ENCODE data around the gene CNTFR.

CNTFR gene

GRCh38 chr9:34522971-34523797 is 66.3 kb downstream of the CNTFR start, which contains the start of gene ENHO:
ENHO (minus strand) TSS chr9:34522990; CDS start chr9:34521695, 1,295 bp downstream.
- TF ChIP-seq CTCF (IDR thresholded peaks at IDR 0.05; ENCODE audit: control insufficient read depth, extremely low read depth, insufficient read depth) = no peak
- no peak for DNase-seq (ENCODE audit: low read depth)
- H3K4me3 ChIP-seq (ENCODE audit: low read depth, low read length) = peak within 1 kb of the TSS; percentile 46

DNA sequence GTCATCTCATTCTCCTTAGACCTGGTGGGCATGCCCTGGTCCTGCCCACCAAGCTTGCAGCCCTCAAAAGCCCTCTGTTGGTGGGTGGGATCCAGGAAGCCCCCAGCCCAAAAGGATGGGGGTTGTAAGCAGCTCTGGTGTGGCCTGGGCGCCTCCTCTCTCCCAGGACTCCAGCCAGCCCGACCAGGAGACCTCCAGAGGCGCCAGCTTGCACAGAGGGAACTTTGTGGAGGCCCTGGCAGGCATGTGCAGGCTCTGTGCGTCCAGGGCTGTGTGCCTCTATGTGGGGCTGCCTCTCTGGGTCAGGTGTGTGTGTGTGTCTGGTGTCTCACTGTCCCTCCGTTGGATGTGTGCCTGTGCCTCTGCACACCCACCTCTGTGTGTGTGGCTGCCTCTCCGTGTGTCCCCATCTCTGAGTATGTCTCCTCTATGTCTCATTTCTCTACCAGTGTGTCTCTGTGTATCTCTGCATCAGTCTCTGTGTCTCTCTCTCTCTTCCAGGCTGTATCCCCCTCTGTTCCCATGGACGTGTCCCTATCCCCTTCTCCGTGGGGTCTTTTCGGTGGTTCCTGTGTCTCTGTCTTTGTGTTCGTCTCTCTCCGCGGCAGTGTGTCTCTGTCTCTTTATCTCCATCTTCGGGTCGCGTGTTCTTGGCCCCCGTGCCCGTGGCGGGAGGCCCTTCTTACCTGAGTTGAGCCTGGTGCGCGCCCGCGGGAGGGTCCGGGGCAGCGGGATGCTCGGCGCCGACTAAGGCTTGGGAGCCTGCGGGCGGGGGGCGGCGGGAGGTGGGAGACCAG is 67.2 kb downstream of the CNTFR start:
- H3K4me3 ChIP-seq (ENCODE audit: low read depth, low read length) = peak overlapping the region; percentile 46
- DNase-seq (ENCODE audit: low read depth) = no peak
- TF ChIP-seq CTCF (IDR thresholded peaks at IDR 0.05; ENCODE audit: control insufficient read depth, extremely low read depth, insufficient read depth) = no peak

DNA sequence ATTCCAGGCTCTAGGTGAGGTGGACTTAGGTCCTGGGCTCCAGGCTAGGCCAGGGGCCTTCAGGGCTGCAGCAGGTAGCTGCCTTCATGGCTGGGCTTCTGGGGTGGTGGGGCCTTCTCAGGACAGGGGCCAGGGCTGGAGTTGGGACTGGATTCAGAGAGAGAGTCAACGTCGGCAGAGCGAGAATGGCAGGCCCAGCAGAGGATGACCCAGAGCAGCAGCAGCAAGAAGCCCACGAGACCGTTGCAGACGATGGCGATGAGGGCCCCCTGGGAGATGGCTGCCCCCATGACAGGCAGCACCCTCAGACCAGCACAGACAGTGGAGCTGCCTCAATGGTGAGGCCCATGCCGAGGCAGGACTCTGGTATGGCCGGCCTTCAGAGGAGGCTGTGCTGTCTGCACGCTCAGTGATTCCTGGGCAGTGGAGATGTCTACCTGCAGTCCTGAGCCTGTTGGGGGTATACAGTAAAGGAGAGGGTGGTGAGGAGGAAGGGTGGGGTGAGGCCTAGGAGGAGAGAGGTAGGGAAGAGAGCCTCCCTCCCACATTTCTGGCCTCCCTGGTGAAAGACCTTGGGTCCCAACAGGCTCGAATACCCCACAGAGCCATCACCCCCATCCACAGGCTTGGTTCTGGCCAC is 68.0 kb downstream of the CNTFR start:
- no peak overlapping the region for H3K4me3 ChIP-seq (ENCODE audit: low read depth, low read length)
- no peak for TF ChIP-seq CTCF (IDR thresholded peaks at IDR 0.05; ENCODE audit: control insufficient read depth, extremely low read depth, insufficient read depth)
- DNase-seq (ENCODE audit: low read depth) = no peak

- DNase-seq (ENCODE audit: low read depth) = no peak
- H3K4me3 ChIP-seq (ENCODE audit: low read depth, low read length) = no peak overlapping the region
- no peak for TF ChIP-seq CTCF (IDR thresholded peaks at IDR 0.05; ENCODE audit: control insufficient read depth, extremely low read depth, insufficient read depth)
Observed at GRCh38 chr9:34520505-34521385, 68.8 kb downstream of the CNTFR start.

DNA sequence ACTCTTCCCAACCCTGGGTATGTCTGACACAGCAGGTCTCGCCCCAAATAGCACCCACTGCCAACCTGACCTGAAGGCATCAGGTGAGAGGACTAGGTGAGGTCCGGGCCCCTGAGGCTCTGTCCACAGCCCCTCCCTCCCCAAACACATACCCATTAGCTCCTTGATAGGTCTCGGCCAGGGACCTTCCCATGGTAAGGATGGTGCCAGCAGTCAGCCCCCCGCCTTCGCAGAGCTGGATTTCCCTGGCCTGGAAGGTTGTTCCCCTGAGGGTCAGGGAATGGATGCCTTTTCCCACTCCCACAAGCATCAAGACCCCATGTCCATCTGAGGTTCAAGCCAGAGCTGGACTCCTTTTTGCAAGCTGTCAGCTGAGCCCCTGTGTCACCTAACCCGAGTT is 69.4 kb downstream of the CNTFR start:
- no peak overlapping the region for H3K4me3 ChIP-seq (ENCODE audit: low read depth, low read length)
- no peak for TF ChIP-seq CTCF (IDR thresholded peaks at IDR 0.05; ENCODE audit: control insufficient read depth, extremely low read depth, insufficient read depth)
- DNase-seq (ENCODE audit: low read depth) = no peak

All from LNCaP clone FGC (cell line).